Activated CD4-positive, alpha-beta T cell treated with anti-CD3 and anti-CD28 coated beads, Interleukin-10, Interleukin-2, amounts not matched to agents 100 ng/mL and 50 ng/mL, durations not matched to agents 16 hours and 8 hours (primary cell): ENCODE results near the gene AKNAD1.
A peak's percentile ranks its signal among the peaks of the same experiment; 100 is the strongest.

Experiments used
- DNase-seq: peaks from one replicate; pipeline ENCODE4 v3.0.0-alpha.2; 2020

AKNAD1 gene

DNA sequence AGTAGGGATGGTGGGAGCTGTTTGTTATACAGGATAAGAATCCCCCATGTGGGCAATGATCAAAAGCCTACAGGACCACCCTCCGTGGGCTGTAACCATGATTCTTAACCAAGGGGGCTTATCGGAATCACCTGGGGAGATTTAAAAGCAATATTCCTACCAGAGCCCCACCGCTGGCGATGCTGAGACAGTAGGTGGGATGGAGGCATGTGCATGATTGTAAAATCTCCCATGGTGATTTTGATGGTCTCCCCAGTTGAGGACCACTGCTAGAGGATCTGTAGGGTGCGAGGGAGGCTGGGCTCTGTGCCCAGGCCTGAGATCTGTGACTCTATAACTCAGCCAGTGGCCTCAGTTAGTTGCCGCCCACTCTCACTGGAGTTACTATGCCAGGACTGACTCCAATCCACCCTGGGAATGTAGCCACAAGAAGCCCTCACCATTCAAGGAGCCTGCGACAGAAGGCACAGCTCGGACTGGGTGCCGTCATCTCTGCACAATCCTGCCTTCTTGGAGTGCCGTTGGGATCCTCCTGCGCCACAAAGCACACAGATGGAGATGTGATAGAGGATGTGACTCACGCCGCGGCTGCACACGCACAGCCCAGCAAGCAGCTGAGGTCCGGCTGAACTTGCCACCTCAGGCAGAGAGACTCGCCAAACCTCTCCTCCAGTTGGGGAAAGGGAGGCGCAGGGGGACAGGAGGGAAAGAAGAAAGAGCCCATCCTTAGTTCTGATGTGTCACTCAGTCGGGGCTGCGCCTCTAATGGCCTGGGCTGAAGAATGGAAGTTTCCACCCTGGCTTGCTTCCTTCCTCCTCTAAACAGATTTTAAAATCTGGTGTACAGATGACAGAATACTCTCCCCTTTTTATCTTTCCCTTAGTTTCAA is 26.5 kb downstream of the AKNAD1 start:
- DNase-seq, result no peak

- no peak for DNase-seq
These were observed 27.4 kb downstream of the AKNAD1 start for GRCh38 chr1:108829498-108829916.

DNA sequence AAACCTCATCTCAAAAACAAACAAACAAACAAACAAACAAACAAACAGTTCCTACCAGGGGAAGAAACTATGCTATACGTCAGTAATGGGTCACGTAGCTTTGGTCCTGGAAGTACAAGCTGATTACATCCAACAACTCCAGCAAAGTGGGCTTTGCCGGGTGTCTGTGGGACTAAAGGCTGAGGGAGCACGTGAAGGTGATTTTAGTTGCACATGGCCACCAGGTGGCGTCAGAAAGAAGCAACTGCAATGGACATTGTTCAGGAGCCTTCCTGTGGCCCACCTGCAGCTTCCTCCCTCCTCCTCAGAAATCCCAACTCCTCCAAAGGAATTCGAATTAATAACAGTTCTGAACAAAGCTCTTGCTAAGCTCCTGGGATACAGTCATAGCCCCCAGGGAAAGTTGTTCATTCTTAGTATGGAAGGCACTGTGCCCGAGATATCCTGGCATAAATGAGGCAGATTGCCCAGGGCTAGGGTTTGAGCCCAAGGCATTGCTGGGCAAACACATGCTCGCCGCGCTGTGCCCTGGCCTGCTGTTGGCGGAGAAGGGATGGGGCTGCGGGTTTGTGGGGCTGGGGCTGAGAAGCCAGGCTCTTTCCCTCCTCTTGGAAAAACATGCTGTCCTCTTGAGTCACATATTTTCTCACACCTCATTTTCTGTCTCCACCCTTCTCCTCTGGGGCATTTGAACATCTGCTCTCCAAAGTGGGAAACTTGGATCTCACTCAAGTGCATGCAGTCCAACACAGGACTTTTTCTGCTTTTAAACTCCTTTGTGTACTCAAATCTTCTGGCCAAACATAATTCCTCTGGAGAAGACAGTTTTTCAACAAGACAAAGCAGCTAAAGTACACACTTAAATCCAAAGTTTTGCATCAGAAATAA is 28.6 kb downstream of the AKNAD1 start:
- DNase-seq, result peak; percentile 70

- DNase-seq, result no peak
These were observed 30.7 kb downstream of the AKNAD1 start for GRCh38 chr1:108826081-108826635.

DNA sequence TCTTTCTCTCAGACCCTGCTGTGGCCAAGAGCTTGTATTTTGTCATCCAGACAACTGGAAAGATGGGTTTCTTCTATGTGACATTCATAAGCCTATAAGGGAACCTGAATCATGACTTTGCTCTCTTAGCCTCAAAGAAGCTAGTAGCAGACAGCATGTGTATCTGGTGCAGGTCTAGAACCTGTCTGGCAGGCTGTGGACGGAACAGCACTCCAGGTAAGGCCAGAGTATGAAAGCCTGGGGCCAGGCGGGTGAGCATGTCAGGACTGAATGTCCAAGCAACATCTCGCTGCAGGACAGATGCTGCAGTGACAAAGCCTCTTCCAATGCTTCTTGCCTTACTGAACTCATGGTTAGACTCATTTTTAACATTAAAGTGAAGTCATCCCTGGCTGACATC is 32.8 kb downstream of the AKNAD1 start:
- DNase-seq, result no peak

- no peak for DNase-seq
These were observed 33.3 kb downstream of the AKNAD1 start for GRCh38 chr1:108823632-108824031.

- no peak for DNase-seq
These were observed 37.0 kb downstream of the AKNAD1 start for GRCh38 chr1:108819878-108820277.

DNA sequence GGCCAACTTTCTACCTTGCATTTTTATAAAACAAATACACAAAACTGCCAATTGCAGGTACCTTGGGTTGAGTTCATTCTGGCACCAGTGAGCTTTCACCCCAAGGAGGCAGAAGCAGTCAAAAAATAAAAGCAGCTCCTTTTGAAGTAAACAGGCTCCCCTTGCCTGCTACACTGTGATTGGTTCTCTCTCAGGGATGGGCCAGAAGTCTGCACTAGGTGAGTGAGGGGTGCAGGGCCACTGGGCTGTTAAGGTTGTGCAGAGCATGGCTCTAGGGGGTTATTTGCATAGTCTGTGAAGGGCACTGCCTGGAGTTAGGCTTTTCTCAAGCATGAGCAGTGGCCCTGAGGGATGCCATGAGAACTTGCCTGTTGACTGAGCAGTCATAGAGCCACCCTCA is 39.1 kb downstream of the AKNAD1 start:
- no peak for DNase-seq

GRCh38 chr1:108817016-108817415 is 39.9 kb downstream of the AKNAD1 start:
- no peak for DNase-seq

GRCh38 chr1:108816049-108816893 is 40.6 kb downstream of the AKNAD1 start:
- no peak for DNase-seq

DNA sequence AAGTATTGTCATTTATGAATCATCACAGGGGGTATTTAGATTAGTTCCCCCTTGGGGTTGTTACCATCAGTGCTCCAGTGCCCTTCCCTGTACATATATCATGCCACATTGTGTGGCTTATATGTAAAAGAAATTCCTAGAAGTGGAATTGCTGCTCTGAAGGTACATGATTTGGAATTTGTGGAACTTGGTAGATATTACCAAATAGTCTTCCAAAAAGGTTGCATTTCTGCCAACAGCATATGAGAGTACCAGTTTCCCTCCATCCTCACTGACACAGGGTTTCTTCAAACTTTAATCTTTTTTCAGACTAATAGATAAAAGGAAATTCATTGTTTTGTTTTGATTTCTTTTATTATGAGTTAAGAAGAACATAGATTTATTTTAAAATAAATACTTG is 41.3 kb downstream of the AKNAD1 start:
- no peak for DNase-seq

- no peak for DNase-seq
These were observed 42.4 kb downstream of the AKNAD1 start for GRCh38 chr1:108814343-108815125.

GRCh38 chr1:108813326-108813725 is 43.6 kb downstream of the AKNAD1 start:
- no peak for DNase-seq

- no peak for DNase-seq
These were observed 45.3 kb downstream of the AKNAD1 start for GRCh38 chr1:108811611-108812010.

DNA sequence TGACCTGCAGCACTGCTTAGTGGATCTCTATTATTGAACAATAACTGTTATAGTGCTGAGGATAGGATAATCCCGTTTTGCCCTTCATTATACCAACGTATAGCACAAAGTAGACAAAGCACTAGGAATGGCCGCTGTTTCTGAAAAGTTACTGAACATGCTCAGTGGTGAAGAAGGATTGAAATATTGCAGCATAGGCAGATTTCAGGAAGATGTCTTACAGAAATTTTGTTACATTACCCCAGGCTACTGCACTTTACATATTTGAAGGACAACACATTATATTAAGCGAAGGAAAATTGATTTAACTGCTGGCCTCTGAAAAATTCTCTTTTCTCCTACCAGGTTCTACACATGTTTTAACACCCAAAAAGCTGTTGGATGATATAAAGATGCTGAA is 48.5 kb downstream of the AKNAD1 start:
- DNase-seq, result no peak

DNA sequence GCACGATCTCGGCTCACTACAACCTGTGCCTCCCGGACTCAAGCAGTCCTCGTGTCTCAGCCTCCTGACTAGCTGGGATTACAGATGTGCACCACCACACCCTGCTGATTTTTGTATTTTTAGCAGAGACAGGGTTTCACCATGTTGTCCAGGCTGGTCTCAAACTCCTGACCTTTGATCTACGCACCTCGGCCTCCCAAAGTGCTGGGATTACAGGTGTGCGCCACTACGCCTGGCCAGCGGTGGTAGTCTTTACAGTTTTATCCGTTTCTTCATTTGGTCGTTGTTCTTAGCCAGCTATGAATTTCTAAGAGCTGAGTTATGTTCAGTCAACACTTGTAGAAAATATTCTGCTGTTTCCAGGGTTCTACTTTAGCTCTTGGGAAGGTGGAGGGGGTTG is 53.3 kb downstream of the AKNAD1 start:
- no peak for DNase-seq

- DNase-seq, result no peak
These were observed 55.8 kb downstream of the AKNAD1 start for GRCh38 chr1:108801101-108801500.

- no peak for DNase-seq
These were observed 57.9 kb downstream of the AKNAD1 start for GRCh38 chr1:108799001-108799400.

GRCh38 chr1:108792420-108792819 is 64.5 kb downstream of the AKNAD1 start:
- no peak for DNase-seq

DNA sequence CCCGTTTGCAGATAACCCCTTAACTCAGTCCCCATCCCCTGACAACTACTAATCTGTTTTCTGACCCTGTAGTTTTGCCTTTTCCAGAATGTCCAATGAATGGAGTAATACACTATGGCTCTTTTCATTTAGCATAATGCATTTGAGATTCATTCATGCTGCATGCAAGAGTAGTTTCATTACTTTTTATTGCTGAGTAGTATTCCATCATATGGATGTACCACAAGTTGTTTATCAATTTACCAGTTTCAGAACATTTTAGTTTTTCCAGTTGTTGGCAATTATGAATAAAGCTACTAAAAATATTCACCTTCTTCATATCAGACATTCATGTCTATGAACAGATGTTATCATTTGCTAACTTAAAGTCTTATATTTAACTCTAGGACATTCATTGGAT is 65.1 kb downstream of the AKNAD1 start:
- DNase-seq, result no peak

DNA sequence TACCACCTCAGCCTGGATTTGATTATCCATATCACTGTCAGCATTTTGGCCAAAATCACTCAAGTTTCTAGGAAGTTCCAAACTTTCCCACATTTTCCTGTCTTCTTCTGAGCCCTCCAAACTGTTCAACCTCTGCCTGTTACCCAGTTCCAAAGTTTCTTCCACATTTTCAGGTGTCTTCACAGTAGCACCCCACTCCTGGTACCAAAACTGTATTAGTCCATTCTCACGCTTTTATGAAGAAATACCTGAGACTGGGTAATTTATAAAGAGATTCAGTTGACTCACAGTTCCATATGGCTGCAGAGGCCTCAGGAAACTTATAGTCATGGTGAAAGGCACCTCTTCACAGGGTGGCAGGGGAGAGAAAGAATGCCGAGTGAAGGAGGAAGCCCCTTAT is 71.0 kb downstream of the AKNAD1 start:
- DNase-seq, result no peak

DNA sequence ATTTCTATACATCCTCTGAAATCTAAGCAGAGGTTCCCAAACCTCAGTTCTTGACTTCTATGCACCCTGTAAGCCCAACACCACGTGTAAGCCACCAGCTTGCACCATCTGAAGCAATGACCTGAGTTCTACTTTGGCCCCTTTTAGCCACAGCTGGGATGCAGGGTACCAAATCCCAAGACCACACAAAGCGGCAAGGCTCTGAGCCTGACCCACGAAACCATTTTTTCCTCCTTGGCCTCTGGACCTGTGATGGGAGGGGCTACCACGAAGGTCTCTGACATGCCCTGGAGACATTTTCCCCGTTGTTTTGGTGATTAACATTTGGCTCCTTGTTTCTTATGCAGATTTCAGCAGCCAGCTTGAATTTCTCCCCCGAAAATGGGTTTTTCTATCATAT is 71.6 kb downstream of the AKNAD1 start:
- DNase-seq, result no peak
